ENCODE measurements around the gene IFNA2. TPM values are rescaled to one million over a fixed set of nuclear protein-coding genes. Genes with fewer than 3 reads are reported as not detected.

Gene IFNA2
- total and polyA plus RNA-seq, 4 donors: not detected

GRCh38 chr9:21412107-21412506 is 26.9 kb upstream of the IFNA2 start (continued):
- TF ChIP-seq, protein P1, sequence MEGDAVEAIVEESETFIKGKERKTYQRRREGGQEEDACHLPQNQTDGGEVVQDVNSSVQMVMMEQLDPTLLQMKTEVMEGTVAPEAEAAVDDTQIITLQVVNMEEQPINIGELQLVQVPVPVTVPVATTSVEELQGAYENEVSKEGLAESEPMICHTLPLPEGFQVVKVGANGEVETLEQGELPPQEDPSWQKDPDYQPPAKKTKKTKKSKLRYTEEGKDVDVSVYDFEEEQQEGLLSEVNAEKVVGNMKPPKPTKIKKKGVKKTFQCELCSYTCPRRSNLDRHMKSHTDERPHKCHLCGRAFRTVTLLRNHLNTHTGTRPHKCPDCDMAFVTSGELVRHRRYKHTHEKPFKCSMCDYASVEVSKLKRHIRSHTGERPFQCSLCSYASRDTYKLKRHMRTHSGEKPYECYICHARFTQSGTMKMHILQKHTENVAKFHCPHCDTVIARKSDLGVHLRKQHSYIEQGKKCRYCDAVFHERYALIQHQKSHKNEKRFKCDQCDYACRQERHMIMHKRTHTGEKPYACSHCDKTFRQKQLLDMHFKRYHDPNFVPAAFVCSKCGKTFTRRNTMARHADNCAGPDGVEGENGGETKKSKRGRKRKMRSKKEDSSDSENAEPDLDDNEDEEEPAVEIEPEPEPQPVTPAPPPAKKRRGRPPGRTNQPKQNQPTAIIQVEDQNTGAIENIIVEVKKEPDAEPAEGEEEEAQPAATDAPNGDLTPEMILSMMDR (IDR thresholded peaks at IDR 0.05; ENCODE audit: low read depth, low read length, missing input control): no peak
- TF ChIP-seq NR2F2 (IDR thresholded peaks at IDR 0.05) (no peak), HNF4A (conservative IDR thresholded peaks at IDR 0.05) (no peak), MAX (IDR thresholded peaks at IDR 0.05) (no peak), FOXA2 (IDR thresholded peaks at IDR 0.05) (no peak), RAD21 (IDR thresholded peaks at IDR 0.05) (no peak), HNF4G (IDR thresholded peaks at IDR 0.05) (no peak), ZBTB33 (IDR thresholded peaks at IDR 0.05) (no peak), SP1 (IDR thresholded peaks at IDR 0.05) (no peak), TAF1 (conservative IDR thresholded peaks at IDR 0.05) (no peak), YY1 (IDR thresholded peaks at IDR 0.05) (no peak), GABPA (IDR thresholded peaks at IDR 0.05 in 1 of 2, conservative IDR thresholded peaks at IDR 0.05 in 1 of 2) (no peak), JUND (IDR thresholded peaks at IDR 0.05) (no peak)

DNA sequence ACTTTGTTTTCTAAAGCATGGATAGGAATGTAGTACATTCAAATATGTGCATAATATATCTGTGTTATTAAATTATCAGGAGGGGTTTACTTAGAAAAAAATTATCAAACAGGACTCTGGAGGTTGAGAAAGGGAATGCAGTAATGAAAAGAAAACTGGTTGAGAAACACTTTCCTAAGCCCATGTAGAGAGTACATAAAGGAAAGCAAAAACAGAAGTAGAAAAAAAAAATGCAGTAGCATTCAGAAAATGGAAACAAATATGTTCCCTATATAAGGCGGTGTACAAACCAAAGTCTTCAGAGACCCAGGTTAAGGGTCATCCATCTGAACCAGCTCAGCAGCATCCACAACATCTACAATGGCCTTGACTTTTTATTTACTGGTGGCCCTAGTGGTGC is 23.6 kb upstream of the IFNA2 start, which contains the start of gene IFNA8:
IFNA8 (plus strand) TSS at position 301 of the 400 bp plus-strand sequence; CDS start at position 361, 60 bp downstream.
- H3K36me3 ChIP-seq (ENCODE audit: control insufficient read depth in 4 of 4, insufficient read depth in 3 of 4, low read depth in 1 of 4, low read length in 3 of 4): no peaks in the 10 kb centered on the region
- TF ChIP-seq HNF4A (conservative IDR thresholded peaks at IDR 0.05) (no peak), NR2F2 (IDR thresholded peaks at IDR 0.05) (no peak), SP1 (IDR thresholded peaks at IDR 0.05) (no peak), REST (IDR thresholded peaks at IDR 0.05) (no peak), FOXA2 (IDR thresholded peaks at IDR 0.05) (no peak), TAF1 (conservative IDR thresholded peaks at IDR 0.05) (no peak), JUND (IDR thresholded peaks at IDR 0.05) (no peak), YY1 (IDR thresholded peaks at IDR 0.05) (no peak), EGR1 (IDR thresholded peaks at IDR 0.05; ENCODE audit: low read depth in 2 of 2) (no peak), MAX (IDR thresholded peaks at IDR 0.05) (no peak)
- TF ChIP-seq, protein P2, sequence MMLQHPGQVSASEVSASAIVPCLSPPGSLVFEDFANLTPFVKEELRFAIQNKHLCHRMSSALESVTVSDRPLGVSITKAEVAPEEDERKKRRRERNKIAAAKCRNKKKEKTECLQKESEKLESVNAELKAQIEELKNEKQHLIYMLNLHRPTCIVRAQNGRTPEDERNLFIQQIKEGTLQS (IDR thresholded peaks at IDR 0.05): no peak
- H3K27me3 ChIP-seq (ENCODE audit: control insufficient read depth in 4 of 4, insufficient read depth in 4 of 4, low read length in 3 of 4): peaks cover 0 to 10% (median 2%) of the 10 kb centered on the region in 4 donors
- WGBS: 79% methylated on average over 1 of the region's 1 CpG
- no peak within 1 kb of the TSS for H3K4me3 ChIP-seq (ENCODE audit: low read depth in 1 of 3, low read length in 3 of 3)
- H3K9me3 ChIP-seq (ENCODE audit: control insufficient read depth in 4 of 4, low read length in 3 of 4): no peaks in the 10 kb centered on the region
- DNase-seq (ENCODE audit: low spot score): no peak
- H3K27ac ChIP-seq (ENCODE audit: low read depth in 1 of 2, low read length in 2 of 2): no peak within 1 kb of the TSS
- no peak within 1 kb of the TSS for H3K9ac ChIP-seq (ENCODE audit: low read depth in 1 of 2, low read length in 2 of 2)
- no peaks in the 10 kb centered on the region for H3K4me1 ChIP-seq (ENCODE audit: control insufficient read depth in 4 of 4, insufficient read depth in 4 of 4, low read length in 3 of 4)

Data from liver (tissue), 9 donors.